NCI-H2081 (cell line): ENCODE measurements around the gene SHROOM4.

ENCODE experiments used
- DNase-seq, 2 experiments: peaks; one replicate each; lab custom pipeline; 2025; lab: John Stamatoyannopoulos, UW

The SHROOM4 gene

GRCh38 chrX:50778272-50778671, 35.7 kb downstream of the SHROOM4 start:
- DNase-seq: no peak

GRCh38 chrX:50776248-50776647, 37.7 kb downstream of the SHROOM4 start:
- DNase-seq: no peak

- DNase-seq: no peak
Measured at GRCh38 chrX:50771382-50771781, 42.6 kb downstream of the SHROOM4 start.

- no peak for DNase-seq
Measured at GRCh38 chrX:50770702-50771101, 43.3 kb downstream of the SHROOM4 start.

- no peak for DNase-seq
Measured at GRCh38 chrX:50769389-50770063, 44.5 kb downstream of the SHROOM4 start.

- DNase-seq: no peak
Measured at GRCh38 chrX:50768801-50769200, 45.2 kb downstream of the SHROOM4 start.

- DNase-seq: no peak
Measured at GRCh38 chrX:50765986-50766385, 48.0 kb downstream of the SHROOM4 start.

- DNase-seq: no peak
Measured at GRCh38 chrX:50762578-50762977, 51.4 kb downstream of the SHROOM4 start.

GRCh38 chrX:50756276-50756675, 57.7 kb downstream of the SHROOM4 start:
- no peak for DNase-seq

GRCh38 chrX:50751091-50751490, 62.9 kb downstream of the SHROOM4 start:
- no peak for DNase-seq

GRCh38 chrX:50747471-50747900, 66.5 kb downstream of the SHROOM4 start:
- no peak for DNase-seq

GRCh38 chrX:50736656-50737055, 77.3 kb downstream of the SHROOM4 start:
- no peak for DNase-seq

GRCh38 chrX:50726296-50726695, 87.7 kb downstream of the SHROOM4 start:
- DNase-seq: no peak

- no peak for DNase-seq
Measured at GRCh38 chrX:50725310-50725709, 88.7 kb downstream of the SHROOM4 start.

- no peak for DNase-seq
Measured at GRCh38 chrX:50723006-50723405, 91.0 kb downstream of the SHROOM4 start.

GRCh38 chrX:50721764-50722521, 92.1 kb downstream of the SHROOM4 start:
- no peak for DNase-seq

- DNase-seq: no peak
Measured at GRCh38 chrX:50719614-50720013, 94.4 kb downstream of the SHROOM4 start.

- DNase-seq: no peak
Measured at GRCh38 chrX:50718776-50719175, 95.2 kb downstream of the SHROOM4 start.

- no peak for DNase-seq
Measured at GRCh38 chrX:50716706-50717105, 97.3 kb downstream of the SHROOM4 start.

- no peak for DNase-seq
Measured at GRCh38 chrX:50712777-50713176, 101.2 kb downstream of the SHROOM4 start.

- DNase-seq: no peak
Measured at GRCh38 chrX:50711907-50712306, 102.1 kb downstream of the SHROOM4 start.

GRCh38 chrX:50707955-50708699, 105.9 kb downstream of the SHROOM4 start:
- DNase-seq: no peak

GRCh38 chrX:50707405-50707804, 106.6 kb downstream of the SHROOM4 start:
- no peak for DNase-seq
